GM18505 (cell line): ENCODE results near the gene STXBP4.

ENCODE experiments used
- ATAC-seq: cut with Tn5 transposase; IDR thresholded peaks from one replicate; pipeline ENCODE4 v1.9.1; 2021; ENCODE audit not compliant: unreplicated experiment
- POLR2A ChIP-seq: IDR thresholded peaks from 4 replicates; pipeline ENCODE4 v1.6.1; 2011; ENCODE audit warnings: borderline replicate concordance; ENCODE audit not compliant: insufficient read depth, insufficient read length; ENCODE audit errors: extremely low read depth

STXBP4 gene

DNA sequence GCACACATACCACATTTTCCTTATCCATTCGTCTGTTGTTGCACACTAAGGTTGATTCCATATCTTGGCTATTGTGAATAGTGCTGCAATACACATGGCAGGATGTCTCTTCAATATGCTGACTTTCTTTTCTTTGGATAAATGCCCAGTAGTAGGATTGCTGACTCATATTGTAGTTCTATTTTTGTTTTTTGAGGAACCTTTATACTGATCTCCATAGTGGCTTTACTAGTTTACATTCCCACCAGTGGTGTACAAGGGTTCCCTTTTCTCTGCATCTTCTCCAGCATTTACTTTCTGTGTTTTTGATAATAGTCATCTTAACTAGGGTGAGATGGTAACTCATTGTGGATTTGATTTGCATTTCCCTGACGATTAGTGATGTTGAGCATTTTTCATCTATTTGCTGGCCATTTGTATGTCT is 118.1 kb downstream of the STXBP4 start:
- TF ChIP-seq POLR2A, result no peak
- no peak for ATAC-seq

DNA sequence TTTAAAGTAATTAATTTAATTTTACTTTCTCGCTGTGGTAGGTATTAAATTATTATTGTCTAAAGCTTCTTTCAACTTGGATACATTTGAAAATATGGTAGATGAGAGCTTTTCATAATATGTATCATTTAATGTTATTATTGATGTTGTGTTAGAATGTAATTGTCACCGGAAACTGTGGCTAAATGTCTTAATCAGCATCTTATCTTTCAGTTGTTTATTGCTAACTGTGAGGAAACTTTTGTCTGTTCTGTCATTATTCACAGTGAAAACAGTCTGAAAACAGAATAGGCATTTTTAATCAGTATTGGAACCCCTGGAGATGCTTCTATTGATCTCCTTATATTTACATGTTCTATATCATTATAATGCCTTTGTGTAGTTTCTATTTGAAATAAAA is 120.7 kb downstream of the STXBP4 start:
- TF ChIP-seq POLR2A, result no peak
- no peak for ATAC-seq

DNA sequence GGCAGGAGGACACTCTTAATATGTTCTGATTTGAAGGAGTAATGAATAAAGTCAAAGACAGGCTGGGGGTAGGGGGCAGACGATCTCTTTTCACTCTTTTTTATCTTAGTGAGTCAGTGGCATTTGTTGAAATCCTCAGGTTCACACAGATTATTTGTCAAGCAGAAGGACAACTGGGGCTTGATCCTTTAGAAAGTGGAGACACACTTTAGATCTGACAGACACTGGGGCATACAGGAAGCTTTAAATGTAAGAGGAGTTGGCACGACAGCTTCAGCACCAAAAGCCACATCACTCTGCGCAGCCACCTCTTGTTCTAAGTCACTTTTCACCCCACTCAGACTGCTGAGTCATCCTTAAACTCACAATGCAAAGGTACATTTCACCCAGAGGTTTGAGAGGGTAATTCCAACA is 121.5 kb downstream of the STXBP4 start:
- no peak for TF ChIP-seq POLR2A
- peak; percentile 98 for ATAC-seq

DNA sequence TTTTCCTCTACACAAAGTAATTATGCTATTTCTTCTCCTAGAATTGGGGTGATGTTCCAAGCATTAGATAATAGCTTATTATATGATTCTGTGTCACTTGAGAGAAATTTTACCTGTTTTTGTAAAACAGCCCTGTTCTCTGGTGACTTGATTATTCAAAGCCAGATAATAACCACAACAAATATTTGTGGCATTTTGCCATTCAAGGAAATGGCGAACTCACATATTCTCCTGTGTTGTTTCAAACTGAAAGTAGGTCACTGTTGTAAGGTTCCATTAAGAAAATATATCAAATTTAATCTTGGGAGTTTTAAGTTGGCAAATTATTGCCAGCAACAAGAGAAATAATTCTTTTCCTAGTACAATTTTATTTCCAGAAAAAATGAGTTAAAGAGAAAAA is 124.8 kb downstream of the STXBP4 start:
- ATAC-seq, result no peak
- no peak for TF ChIP-seq POLR2A

DNA sequence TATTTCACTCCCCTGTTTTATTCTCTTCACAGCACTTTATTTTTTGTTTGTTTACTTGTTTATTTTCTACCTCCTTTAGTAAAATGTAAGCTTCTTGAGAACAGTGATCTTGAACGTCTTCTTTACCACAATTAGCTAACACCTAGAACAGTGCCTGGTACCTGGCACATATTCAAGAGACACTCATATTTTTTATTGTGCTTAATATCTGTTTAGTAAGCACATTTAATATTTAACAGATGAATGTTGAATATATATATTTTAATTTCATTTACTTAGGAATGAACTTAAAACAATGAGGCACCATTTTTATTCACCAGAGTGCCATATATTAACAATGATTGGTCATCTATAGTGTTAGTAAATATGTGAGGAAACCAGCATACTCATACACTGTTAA is 130.2 kb downstream of the STXBP4 start:
- ATAC-seq, result no peak
- TF ChIP-seq POLR2A, result no peak

DNA sequence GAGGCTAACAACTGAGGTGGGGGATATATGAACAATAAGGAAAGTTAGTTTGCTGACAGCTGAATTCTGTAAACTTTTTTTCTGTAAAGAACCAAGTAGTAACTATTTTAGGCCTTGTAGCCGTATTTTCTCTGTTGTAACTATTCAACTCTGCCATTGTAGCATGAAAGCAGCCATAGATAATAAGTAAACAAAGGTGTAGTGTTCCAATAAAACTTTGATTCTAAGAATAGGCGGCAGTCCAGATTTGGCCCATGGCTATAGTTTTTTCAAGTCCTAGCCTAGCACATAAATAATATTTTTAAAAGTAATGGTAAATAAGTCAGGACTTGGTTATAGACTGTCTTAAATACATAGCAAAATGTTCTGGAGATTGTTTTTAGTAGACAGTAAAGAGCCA is 142.0 kb downstream of the STXBP4 start:
- no peak for TF ChIP-seq POLR2A
- ATAC-seq, result no peak

DNA sequence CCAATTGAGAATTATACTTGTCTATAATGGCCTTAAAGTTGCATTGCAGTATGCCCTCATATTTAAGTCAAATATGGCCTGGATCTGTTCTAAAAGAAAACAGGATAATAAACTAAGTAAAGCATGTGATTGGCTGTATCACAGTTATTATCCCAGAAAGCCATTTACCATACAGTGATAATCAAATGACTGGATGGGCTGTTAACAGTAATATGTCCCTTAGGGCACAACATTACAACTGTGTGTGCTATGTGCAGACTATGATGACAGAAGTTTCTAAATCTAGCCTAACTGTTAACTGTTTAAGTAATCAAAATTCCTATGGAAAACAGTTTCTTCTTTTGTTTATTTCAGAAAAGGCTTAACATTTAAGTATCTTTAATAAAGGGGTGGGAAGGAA is 145.7 kb downstream of the STXBP4 start:
- no peak for TF ChIP-seq POLR2A
- ATAC-seq, result no peak

DNA sequence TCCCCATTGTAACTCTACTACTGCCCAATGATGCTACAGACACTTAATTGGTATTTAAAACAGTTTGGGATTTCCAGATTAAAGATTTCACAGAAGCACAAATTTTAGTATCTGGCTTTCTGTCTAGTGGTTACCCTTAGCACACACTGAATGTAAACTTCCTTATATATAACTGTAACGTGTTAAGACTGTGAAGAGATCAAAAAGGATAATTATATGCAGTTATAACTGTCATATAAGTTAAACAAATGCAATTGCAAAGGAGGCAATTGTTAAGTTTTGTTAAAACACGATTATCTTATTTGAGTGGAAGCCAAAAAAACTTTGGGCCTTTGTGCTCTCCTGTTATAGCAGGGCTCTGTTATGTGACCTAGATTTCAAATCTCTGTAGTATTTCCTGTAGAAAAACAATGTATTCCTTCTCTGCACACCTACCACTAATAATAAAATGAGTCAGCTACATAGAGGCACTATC is 147.9 kb downstream of the STXBP4 start:
- ATAC-seq, result no peak

DNA sequence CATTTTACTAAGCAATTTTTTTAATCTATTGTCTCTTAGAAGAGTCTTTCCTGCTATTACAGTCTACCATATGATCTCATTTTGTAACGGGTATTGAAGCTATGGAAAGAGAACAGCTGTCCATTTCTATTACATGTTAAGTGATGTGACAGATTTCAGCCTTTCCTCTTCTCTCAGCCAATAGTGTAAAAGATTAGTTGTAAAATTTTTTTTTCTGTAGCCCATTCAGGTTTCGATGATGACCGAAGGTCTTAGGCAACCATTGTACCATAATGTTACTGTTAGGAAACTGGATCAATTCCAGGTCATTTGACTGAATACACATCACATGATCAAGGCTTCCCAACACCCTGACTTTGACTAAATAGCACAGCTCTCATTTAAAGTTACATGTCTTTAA is 148.6 kb downstream of the STXBP4 start:
- TF ChIP-seq POLR2A, result no peak
- no peak for ATAC-seq

More for the DNA sequence above, 147.9 kb downstream of the STXBP4 start:
- no peak for TF ChIP-seq POLR2A

DNA sequence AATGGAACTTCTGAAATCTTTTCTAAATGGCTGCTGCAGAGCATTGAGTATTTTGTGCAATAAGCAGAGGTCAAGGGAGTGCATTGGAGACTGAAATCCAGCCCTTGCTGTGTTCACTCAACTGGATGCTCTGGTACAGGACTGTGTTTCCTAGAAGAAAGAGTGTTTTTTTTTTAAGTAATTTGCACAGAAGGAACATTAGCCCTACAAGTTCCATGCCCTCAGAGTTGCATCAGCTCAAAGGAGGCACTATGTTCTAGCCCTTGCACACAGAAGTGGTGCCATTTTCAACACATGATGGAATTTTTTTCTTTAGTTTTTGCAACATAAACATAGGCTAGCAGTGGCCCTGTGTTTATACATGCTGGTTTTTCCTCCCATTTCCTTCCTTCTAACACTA is 152.1 kb downstream of the STXBP4 start:
- ATAC-seq, result no peak
- TF ChIP-seq POLR2A, result no peak

DNA sequence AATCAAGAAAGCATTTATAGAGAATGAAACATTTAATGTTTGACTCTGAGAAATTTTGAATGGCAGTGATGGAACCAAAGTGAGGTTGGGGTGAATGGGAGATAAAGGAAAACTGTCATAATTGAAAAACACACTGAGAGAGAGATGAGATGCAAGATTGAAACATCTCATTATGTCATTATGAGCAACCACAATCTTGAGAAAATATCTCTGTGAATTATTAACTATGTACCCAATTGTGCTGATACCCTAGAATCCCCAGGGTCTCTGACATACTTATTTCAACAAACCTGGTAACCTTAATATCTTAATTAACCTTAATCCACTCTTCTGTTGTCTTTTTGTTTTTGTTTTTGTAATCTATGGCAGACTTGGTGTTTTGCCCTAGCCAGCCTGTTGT is 152.7 kb downstream of the STXBP4 start:
- TF ChIP-seq POLR2A, result no peak
- ATAC-seq, result no peak

DNA sequence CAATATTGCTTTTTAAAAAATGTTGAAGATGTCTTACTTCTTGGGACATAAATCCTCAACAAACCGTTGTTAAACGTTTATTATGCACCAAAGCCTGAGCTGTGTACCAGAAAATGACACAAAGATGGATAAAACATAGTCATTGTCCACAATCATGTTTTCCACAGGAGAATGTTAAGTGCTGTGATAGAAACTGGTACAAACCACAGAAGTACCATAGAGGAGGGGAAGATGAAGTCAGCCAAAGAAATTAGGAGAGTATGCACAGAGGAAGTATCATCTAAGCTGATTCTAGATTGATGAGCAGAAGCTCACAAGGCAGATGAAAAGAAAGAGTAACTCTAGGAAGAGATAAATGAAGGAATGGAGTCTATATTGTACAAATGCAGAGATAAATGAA is 153.5 kb downstream of the STXBP4 start:
- TF ChIP-seq POLR2A, result no peak
- ATAC-seq, result no peak

DNA sequence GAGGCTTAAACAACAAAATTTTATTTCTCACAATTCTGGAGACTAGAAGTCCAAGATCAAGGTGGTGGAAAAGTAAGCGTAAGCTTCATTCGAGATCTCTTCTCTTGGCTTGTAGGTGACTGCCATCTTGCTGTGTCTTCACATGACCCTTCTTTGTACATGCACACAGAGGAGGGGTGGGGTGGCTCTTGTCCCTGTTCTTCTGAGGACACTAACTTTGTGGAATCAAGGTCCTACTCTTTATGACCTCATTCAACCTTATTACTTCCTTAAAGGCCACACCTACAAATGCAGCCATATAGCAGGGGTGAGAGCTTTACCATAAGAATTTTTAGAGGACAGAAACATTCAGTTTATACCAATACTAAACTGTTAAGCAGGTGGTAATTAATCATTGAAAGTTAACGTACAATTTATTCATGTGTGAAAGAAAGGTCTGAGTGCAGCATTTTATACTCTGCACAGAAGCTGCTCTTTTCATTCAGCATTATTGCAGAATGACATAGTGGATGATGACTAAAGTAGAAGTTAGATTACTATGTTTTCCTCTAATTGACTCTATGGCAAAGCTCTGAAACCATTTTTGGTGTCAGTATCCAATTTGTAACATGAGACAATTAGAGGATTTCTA is 156.3 kb downstream of the STXBP4 start:
- ATAC-seq, result no peak
- TF ChIP-seq POLR2A, result no peak

DNA sequence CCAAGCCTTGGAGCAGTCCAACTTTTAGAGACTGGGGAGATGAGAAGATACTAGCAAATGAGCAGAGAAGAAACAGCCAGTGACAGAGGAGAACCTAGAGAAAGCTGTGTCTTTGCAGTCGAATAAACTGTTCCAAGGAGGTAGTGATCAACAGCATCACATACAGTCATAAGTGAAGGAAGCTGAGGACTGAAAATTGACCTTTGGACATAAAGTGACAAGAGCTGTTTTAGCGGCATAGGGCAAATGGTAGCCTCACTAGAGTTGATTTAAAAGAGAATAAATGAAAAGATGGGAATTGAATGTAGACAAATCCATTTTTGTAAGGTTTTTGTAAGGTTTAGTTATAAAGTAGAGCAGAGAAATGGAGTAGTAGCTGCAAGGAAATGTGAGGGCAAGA is 165.0 kb downstream of the STXBP4 start:
- no peak for ATAC-seq
- TF ChIP-seq POLR2A, result no peak
